ENCODE data around the gene SLIT3.

GRCh38 chr5:168935183-168935582 lies 365.8 kb downstream of the SLIT3 start:
- no peak for TF ChIP-seq CTCF (IDR thresholded peaks at IDR 0.05)
- no peak for TF ChIP-seq POLR2A (IDR thresholded peaks at IDR 0.05; ENCODE audit: low read depth)

All from esophagus muscularis mucosa (tissue), 3 donors.